Left kidney (tissue), 2 donors: Measurements from ENCODE around the gene LRP4. TPM values are rescaled to one million over a fixed set of nuclear protein-coding genes. Genes with fewer than 3 reads are reported as not detected.
"Not testable (repeated sequence)": the region's sequence is repeated elsewhere in the genome, so short reads cannot be mapped to it uniquely, and the experiment has no call there.

ENCODE experiments used
- DNase-seq: peaks from one replicate; pipeline ENCODE4 v3.0.0-alpha.2; 2013
- polyA plus RNA-seq: library from polyadenylated mRNA; unstranded; fragments of 120-200 nt; gene quantifications from one replicate; pipeline ENCODE4 v1.2.1, GENCODE V29; 2013; ENCODE audit not compliant: insufficient read length

Gene LRP4
- polyA plus RNA-seq, 1 donor = 33.4 TPM

DNA sequence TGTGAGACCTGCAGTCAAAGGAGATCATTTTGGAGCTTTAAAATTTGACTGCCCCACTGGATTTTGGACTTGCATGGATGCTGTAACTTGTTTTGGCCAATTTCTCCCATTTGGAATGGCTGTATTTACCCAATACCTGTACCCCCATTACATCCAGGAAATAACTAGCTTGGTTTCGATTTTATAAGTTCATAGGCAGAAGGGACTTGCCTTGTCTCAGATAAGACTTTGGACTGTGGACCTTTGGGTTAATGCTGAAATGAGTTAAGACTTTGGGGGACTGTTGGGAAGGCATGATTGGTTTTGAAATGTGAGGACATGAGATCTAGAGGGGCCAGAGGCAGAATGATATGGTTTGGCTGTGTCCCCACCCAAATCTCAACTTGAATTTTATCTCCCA is 10.4 kb upstream of the LRP4 start:
- not testable (repeated sequence) for DNase-seq

DNA sequence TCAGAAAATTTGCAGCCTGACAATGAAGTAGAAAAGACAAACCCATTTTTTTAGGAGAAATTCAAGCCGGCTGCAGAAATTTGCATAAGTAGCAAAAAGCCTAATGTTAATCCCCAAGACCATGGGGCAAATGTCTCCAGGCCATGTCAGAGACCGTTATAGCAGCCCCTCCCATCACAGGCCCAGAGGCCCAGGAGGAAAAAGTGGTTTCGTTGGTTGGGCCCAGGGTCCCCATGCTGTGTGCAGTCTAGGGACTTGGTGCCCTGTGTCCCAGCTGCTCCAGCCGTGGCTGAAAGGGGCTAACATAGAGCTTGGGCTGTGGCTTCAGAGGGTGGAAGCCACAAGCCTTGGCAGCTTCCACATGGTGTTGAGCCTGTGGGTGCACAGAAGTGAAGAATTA is 9.6 kb upstream of the LRP4 start:
- DNase-seq = not testable (repeated sequence)

DNA sequence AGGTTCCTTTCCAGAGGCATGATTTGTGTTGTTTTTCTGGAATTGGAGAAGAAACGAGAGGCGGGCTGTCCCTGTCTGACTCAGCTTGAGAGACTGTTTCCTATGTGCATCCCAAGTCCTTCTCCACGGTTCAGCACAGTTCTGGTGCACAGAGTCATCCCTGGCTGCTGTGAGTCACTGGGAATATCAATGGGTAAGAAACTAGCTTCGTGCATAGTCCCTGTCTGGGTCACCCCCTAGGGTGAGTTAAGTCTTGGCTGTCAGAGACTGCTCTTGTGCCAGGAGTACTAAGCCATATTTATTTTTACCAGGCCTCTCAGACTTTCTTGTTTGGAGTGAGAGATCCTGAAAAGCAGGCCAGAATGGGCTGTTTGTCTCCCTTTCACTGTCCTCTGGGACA is 2.4 kb upstream of the LRP4 start:
- no peak for DNase-seq

DNA sequence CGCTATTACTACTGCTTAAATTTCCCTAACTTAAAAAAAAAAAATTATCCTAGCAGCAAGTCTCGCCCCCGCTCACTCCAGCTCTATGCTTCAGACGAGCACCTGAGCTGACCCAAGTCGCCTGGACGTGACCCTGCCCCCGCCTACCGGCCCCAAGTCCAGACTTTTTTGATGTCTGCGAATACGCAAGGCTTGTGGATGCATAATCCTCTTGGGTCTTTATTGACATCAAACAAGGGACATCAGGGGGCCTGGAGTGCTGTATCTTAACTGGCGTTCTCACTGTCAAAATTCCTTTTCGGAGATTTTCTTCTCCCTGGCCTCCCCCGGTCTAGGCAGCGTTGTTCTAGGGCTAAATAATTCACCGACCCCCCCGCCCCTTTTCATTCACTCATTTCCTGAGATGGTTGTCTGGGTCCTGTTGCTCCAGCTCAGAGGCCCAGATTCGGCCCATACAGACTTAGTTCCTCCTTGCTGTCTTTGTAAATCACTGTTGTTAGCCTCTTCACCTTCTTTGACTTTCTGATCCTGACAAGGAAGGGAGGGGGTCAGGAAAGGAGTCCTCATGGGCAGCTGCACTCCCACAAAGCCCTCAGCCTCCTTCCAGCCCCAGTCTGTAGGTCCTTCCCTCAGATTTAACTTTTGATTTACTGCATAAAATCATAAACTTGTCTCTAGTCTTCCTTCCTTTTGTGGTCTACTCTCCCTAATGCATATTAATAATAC is 601 bp upstream of the LRP4 start:
- DNase-seq = no peak

DNA sequence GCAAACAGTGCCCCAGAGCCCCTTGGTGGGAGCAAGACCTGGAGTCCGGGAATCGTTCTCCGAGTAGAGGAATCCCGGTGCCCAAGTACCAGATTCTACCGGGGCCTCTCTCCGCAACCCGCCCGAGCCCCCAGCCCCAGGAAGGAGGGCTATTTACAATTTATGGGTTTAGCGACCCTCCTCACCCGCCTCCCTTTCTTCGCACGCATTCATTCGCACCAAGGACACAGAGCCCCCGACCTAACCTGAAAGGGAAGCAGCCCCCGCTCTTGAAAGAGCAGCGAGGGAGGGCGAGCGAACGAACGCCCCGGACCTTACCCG is 628 bp downstream of the LRP4 start:
- DNase-seq = no peak

DNA sequence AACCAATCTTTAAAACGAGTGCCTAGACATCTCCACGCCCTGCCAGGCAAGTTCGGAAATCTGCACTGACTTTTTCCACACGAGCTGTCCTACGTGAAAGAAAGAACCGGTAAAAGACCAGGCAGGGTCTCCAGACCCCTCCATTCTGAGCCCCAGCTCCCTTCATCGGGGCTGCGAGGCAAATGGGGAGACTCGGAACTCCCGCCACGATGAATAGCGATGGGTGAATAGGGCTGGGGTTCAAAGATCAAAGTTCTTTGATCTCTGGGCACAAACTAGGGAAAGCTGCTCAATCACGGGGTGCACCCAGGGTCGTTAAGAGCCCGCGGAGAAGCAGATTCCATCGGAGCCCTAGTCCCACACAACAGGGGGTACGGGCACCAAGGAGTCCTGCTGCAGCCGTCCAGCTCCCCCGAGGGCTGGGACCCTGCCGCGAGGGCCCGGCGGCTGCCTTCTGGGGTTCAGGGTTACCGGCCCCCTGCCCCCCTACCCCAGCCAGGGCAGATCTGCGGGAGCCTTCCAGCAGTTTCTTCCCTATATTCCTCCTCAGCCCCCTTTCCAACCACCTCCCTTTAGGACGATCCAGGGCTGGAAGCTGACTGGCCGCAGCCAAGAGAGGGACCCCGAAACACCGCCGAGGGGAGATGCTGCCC is 1.1 kb downstream of the LRP4 start:
- DNase-seq = no peak

DNA sequence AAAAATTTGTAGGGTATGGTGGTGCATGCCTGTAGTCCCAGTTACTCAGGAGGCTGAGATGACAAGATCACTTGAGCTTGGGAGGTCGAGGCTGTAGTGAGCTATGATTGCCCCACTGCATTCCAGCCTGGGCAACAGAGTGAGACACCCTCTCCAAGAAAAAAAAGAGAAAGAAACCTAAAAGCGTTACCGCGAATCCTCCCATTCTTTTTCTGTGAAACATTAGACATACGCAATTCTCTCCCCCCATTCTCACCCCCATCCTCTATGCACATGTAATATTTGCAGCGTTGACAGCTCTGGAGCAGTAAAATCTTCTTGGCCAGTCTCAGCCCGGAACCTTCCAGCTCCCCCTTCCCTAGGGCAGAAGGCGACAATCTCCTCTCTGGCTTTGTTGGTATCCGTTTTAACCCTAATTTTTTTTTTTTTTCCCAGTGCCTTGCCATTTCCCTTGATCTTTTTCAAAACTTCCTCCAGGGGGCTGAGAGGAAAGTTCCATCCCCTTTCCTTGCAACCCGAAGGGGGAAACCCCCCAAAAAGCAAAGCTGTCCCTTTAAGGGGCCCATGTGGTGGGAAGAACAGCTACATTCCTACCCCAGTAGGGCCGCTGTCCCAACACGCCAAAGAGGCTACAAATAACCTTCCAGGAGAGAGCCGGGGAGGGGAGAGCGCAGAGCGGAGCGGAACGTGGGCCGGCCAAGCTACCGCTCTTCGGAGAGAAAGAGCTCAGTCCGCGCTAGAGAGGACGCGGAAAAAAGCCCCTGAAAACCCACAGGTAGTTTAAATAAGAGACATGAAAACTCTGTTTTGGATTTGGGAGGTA is 1.9 kb downstream of the LRP4 start:
- DNase-seq = no peak

DNA sequence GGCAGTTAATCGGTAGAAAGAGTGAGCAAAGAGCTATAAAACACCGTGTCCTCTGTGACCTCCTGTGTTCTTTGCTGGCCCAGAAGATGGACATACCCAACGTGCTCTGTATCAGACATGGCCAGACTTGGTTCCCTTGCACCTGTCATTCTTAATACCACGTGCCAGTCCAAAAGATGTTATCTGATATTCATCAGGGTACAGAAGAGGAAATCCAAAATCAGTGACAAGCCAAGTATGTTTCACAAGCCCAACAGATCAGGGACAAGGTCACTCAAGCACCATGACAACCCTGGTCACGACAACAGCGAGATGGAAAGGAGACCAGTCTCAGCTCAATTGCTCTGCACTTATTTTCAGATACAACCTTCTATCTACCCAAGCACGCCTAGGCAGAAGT is 3.4 kb downstream of the LRP4 start:
- DNase-seq = no peak

DNA sequence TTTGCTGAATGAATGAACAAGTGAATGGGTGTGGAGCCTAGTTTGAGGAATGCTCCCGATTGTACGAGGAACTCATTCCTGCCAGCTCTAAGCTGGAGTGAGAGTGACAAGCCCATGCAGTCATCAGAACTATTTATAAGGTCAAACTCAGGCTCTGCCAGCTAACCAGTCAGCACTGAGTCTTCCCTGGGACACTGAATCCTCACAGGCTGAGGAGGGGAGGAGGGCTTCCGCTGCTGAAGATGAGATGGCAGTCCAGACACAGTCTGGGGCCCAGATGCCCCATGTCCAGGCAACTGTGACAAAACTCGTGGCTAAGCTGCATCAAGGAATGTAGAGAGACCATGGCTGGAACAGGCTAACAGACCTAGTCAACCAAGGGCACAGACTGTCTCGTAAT is 4.0 kb downstream of the LRP4 start:
- no peak for DNase-seq

DNA sequence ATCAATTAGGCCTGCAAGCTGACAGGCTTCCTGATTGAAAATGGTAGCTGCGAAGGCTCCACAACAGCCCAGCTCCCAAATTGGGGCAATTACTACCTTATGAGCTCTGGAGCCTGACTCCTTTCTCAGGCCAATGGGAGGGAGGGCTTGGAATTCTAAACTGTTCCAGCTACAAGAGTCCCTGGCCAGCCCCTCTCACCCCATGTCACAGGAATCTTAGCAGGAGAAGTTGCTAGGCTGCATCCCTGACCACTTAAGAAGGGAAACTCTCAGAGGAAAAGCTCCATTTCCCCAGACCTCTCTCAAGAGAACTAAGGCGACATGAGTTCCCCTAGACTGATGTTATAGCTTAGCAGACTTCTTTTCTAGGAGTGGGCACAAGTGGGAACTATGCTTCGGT is 4.9 kb downstream of the LRP4 start:
- DNase-seq = no peak

DNA sequence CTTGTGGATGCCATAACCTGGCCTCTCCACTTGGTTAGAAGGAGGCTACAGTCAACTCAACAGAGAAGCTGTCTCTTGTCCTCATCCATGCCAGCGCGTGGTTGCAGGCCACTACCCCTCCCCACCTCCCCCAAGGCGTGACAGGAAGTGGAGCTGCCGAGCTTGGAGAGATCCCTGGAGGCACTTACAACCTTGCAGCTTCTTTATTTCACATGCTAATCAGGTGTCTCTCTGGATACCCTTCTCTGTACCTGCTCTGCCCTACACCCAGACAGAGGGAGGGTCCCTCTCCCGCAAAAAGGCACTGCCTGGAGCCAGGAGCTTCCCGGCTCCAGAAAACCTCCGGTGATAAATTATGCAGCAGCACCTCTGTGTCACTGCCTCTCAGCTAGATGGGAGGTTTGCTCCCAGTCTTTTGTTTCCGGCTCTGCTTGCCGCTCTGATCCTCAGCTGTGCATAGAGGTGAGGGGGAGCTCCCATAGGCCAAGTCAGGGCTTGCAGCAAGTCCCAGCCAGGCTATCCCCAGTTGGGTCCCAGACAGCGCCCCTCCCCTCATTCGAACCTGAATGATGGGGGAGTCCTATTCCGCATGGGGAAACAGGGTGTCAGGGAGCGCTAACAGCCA is 5.7 kb downstream of the LRP4 start:
- no peak for DNase-seq

DNA sequence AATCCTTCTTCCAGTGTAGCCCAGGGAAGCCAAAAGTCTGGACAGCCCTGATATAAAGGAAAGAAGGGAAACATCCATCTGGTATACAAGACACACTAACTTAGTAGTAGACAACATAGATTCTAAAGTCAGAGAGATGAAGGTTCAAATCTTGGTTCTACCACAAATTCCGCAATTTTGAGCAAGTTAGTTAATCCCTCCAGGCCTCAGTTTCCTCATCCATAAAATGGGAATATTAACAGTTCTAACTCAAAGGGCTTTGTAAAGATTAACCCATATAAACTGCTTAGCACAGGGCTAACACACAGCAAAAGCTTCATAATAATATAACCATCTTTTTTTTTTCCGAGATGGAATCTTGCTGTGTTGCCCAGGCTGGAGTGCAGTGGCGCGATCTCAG is 10.7 kb downstream of the LRP4 start:
- no peak for DNase-seq

DNA sequence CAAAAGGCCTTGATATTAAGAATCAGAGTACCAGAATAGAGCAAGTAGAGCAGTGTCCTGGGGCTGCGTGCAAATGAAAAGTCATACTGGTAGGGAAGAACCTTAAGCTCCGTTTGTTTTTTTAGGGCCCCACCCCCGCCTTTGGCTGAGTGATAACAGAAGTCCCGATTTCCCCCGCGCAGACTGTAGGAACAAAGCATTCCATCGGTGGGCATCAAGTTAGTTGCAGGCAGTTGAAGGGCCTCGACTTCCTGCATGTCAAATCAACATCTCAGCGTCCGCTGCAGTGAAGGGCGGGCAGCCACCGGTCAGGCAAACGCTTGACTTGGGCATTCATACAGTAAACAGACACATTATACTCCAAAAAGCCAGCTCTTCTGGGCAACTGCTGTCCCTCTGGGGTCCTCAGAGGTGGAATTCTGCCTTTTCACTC is 11.7 kb downstream of the LRP4 start:
- DNase-seq = no peak

DNA sequence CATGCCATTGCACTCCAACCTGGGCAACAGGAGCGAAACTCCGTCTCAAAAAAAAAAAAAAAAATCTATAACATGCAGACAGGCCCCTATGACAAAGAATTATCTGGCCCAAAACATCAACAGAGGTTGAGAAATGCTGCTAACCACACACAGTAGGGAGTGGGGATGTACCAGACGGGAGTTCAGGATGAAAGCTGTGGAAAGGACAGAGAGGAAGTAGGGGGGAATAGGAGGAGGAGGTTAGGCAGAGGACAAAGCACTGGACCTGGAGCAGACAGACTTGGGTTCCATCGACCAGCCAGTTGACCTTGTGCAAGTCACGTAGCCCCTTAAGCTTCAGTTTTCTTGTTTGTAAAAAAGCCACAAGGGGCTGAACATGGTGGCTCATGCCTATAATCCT is 12.5 kb downstream of the LRP4 start:
- no peak for DNase-seq

DNA sequence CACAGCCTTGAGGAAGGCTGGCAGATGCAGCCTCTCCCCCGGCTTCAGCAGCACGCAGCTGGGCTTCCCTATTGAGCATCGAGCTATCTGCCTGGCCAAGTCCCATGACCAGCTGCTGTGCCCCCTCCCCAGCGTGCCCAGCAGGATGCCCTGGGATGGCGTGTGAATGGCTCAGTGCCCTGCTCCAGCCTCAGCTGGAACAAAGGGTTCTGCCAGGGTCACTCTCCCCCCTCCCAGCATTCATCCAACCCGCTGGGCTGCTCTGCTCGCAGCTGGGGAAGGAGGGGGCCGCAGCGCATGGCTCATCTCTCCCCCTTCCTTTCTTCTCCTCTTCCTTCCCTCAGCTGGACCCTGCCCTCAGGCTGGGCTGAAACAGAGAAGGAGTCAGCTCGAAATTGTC is 14.5 kb downstream of the LRP4 start:
- DNase-seq = no peak

DNA sequence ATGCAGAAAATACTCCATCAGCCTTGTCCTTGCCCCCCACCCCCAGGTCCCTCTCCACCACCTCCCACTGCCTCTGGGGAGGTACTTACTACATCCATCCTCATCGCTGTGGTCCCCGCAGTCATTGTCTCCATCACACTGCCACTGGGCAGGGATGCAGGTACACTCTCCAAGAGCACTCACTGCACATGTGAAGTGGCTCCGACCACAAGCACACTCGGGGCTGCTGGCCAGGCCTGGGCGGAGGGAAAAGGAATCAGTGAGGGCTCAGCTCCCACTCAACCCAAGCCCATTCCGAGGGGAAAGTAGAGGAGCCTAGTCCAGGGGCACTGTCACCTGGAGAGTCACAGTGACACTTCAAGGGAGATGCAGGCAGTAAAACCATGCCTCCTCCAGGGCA is 15.7 kb downstream of the LRP4 start:
- DNase-seq = no peak

DNA sequence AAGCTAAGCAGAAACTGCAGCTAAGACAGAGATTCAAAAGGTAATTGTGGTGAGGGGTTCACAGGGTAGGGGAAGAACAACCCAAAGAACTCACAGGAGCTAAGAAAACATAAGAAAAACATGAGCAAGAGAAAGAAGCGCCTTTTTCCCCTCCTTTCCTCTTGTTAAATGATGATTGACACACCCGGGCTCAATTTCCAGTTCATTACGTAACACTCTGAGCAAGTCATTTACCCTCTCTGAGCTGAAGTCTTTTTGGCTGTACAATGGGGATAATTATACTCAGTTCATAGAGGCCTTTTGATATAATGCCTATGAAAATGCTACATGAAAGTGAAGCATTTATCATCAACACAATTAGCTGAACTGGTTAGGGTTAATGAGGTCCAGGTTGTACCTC is 17.2 kb downstream of the LRP4 start:
- no peak for DNase-seq

DNA sequence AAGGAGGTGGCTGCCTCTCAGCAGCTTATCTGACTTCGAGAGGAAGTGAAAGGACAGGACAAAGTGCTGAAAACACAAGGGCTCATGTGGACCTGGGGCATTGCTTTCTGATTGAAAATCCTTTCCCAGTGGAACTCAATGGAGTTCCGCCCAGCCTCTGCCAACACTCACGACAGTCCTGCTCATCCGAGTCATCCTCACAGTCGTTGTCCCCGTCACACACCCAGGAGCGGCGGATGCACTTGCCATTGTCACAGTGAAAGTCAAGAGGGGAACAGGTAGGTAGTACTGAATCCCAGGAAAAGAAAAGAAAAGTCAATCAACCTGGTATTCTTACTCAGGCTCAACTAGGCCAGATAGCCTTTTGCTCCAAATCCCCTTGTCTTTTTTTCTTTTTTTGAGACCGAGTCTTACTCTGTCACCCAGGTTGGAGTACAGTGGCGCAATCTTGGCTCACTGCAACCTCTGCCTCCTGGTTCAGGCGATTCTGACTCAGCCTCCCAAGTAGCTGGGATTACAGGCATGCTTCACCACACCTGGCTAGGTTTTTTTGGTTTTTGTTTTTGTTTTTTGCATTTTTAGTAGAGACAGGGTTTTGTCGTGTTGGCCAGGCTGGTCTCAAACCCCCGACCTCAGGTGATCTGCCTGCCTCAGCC is 18.1 kb downstream of the LRP4 start:
- DNase-seq = no peak

DNA sequence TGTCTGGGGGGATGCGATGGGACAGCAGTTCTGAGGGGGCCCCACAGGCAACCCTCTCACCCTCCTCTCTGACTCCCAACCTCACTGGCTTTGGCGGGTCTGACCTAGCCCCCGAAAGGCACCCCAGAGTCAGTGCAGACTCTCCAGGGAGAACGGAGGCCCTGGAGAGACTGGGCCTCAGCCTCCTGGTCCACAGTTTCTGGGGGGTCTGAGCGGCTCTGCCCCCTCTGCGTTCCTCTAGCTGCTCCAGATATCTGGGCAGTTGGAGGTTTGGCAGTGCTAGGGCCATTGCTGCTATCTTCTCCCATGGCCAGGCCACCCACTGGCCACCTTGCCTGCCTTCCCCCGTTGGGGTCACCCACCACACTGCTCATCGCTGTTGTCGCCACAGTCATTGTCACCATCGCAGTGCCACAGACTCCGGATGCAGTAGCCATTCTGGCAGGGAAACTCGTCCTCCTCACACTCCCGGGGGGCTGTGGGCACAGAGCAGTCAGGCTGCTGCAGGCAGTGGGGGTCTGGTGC is 18.8 kb downstream of the LRP4 start:
- DNase-seq = no peak

DNA sequence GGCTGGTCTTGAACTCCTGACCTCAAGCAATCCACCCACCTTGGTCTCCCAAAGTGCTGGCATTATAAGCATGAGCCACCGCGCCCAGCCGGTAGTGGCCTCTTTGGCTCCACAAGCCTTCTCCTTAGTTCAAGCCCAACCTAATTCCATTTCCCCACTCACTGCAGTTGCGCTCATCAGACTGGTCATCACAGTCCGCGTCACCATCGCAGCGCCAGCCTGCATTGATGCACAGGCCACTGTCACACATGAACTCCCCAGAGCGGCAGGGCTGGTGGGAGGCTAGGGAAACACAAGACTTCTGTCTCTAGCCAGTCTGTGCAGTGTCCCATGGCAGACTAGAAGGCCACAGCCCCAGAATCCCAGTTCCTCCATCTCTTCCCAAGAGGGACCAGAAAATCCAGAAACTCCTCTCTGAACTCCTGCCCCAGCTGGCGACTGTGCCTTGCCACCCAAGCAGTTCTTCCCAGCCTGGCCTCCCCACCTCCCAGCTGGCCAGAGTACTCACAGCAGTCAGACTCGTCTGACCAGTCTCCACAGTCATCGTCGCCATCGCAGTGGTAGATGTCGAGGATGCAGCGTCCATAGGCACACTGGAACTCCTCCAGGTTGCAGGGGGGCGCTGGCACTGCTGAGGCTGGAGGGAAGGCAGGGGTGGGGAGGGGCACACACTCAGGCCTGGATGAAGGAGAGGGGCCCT is 19.8 kb downstream of the LRP4 start:
- no peak for DNase-seq

DNA sequence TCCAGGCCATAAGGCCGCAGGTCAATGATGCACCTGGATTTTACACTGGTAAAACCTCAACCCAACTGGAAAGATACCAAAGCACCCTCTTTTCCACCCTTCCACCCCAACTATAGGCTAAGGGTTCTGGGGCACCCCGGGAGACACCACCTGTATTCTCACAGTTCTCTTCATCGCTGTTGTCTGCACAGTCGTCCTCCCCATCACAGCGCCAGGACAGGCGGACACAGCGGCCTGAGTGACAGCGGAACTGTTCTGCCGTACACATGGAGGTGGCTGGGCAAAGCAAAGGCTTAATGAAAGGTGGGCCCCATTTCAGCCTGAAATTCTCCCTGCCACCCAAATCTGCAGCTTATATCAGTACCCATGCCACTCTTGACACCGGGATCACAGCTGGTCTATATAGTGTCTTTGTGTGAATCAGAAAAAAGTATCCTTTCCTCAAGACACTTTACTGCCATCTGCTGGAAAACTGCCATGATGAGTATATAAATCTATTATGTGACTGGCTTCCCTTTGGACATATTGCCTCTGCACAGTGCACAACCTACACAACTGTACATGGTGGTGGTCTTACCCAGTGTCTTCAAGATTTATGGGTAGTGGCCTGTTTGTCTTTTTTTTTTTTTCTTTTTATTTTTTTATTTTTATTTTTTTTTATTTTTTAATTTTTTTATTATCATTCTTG is 21.5 kb downstream of the LRP4 start:
- DNase-seq = no peak
